ENCODE measurements around the gene GLRA3. TPM values are rescaled to one million over a fixed set of nuclear protein-coding genes. Genes with fewer than 3 reads are reported as not detected.

Gene GLRA3
- total RNA-seq, 1 donor from 2014 or later = not detected

DNA sequence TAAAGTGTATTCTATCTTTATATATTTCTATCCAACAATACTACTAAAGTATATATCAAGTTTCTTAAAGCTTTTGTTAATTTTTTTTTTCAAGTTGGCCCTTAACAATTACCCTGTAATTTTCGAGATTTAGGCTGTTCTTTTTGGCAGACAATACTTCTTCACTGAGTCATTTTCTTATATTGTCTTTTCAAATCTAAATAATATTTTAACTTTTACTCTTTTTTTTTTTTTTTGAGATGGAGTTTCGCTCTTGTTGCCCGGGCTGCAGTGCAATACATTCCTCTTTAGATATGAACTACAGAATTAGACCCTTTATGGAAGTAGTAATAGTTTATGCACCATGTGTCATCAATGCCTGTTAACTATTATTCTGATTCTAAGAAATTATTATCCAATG lies 120.7 kb downstream of the GLRA3 start:
- Histone ChIP-seq H3K4me1 (no peaks in the 10 kb centered on the region), H3K4me3 (no peak overlapping the region), H3K27me3 (ENCODE audit: low read depth) (no peaks in the 10 kb centered on the region), H3K9me3 (replicated peaks) (no peaks in the 10 kb centered on the region), H3K36me3 (no peaks in the 10 kb centered on the region), H3K27ac (replicated peaks) (no peak overlapping the region)
- TF ChIP-seq, protein P1, sequence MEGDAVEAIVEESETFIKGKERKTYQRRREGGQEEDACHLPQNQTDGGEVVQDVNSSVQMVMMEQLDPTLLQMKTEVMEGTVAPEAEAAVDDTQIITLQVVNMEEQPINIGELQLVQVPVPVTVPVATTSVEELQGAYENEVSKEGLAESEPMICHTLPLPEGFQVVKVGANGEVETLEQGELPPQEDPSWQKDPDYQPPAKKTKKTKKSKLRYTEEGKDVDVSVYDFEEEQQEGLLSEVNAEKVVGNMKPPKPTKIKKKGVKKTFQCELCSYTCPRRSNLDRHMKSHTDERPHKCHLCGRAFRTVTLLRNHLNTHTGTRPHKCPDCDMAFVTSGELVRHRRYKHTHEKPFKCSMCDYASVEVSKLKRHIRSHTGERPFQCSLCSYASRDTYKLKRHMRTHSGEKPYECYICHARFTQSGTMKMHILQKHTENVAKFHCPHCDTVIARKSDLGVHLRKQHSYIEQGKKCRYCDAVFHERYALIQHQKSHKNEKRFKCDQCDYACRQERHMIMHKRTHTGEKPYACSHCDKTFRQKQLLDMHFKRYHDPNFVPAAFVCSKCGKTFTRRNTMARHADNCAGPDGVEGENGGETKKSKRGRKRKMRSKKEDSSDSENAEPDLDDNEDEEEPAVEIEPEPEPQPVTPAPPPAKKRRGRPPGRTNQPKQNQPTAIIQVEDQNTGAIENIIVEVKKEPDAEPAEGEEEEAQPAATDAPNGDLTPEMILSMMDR (IDR thresholded peaks at IDR 0.05; ENCODE audit: borderline replicate concordance) = no peak
- intact Hi-C loops (cut with micrococcal nuclease) = no loop called here
- no peak for DNase-seq

DNA sequence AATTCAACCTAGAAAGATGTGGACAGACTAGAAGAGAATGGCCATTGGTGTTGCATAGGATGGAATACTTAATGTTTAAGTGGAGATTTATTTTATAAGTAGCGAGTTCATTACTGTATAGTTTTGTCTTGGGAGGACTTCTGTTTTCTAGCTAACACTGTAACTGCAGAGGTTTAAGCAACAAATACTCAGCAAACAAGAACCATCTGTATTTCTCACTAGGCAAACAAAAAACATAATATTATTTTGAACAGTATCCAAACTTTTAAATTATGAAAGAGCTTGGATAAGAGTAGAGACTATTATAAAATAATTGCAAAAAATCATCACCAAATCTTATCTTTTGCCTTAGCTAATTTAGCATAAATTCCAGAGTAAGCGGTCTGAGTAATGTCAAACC lies 121.1 kb downstream of the GLRA3 start:
- Histone ChIP-seq H3K27ac (replicated peaks) (no peak overlapping the region), H3K27me3 (ENCODE audit: low read depth) (no peaks in the 10 kb centered on the region), H3K36me3 (no peaks in the 10 kb centered on the region), H3K4me1 (no peaks in the 10 kb centered on the region), H3K9me3 (replicated peaks) (no peaks in the 10 kb centered on the region), H3K4me3 (no peak overlapping the region)
- DNase-seq = no peak
- intact Hi-C loops (cut with micrococcal nuclease) = no loop called here
- TF ChIP-seq, protein P1 (IDR thresholded peaks at IDR 0.05; ENCODE audit: borderline replicate concordance) = no peak

DNA sequence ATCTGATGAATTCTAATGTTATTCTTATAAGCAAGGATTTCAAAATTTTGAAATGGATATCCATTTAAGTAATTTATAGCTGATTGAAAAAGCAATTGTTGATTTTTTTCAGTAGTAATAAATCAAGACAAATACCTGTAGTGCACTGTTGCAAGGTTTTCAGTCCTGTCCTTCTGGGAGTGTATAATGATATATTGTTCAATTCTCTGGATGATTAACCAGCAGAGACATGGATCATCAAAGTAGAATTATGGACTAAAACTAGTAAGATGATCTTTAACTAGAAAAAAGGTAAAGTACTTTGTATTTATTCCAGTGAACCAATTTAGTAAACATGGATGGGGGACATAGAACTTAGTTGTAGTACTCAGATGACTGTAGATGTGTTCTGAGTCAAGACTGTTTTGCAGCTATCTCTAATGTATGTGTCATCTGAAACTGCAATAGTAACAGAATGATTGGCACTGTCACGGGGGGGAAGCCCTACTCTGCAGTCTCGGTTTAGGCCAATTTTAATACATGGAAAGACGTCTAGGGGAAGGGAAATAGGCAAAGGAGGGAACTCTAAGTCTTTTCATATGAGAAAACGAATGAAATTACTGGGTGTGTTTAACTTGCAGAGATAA lies 121.9 kb downstream of the GLRA3 start:
- Histone ChIP-seq H3K27me3 (ENCODE audit: low read depth) (no peaks in the 10 kb centered on the region), H3K36me3 (no peaks in the 10 kb centered on the region), H3K27ac (replicated peaks) (no peak overlapping the region), H3K9me3 (replicated peaks) (no peaks in the 10 kb centered on the region), H3K4me3 (no peak overlapping the region), H3K4me1 (no peaks in the 10 kb centered on the region)
- TF ChIP-seq, protein P1 (IDR thresholded peaks at IDR 0.05; ENCODE audit: borderline replicate concordance) = no peak
- intact Hi-C loops (cut with micrococcal nuclease) = no loop called here
- DNase-seq = no peak

DNA sequence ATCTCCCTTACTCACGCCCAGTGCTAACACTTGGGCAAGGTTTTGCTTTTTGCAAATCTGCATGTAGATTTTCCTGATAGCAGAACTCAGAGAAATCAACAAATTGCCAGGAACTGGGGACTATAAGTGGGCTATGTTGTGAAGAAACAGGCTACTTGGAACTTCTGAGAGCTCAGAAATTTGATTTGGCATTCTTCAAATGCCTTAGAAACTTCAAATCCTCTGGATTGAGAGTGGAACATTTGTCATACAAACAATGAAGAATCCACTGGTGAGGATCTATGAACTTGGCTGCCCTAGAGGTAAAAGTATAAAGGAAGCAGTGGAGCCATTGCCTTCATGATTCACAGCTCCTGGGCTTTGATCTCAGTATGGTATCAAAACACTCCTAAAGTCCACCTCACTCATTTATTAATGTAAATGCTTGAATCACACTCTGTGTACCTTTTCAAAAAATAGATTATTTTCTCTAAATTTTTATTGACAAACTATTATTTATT lies 126.0 kb downstream of the GLRA3 start:
- H3K4me1 ChIP-seq = no peaks in the 10 kb centered on the region
- TF ChIP-seq, protein P1 (IDR thresholded peaks at IDR 0.05; ENCODE audit: borderline replicate concordance) = no peak
- H3K4me3 ChIP-seq = no peak overlapping the region
- H3K36me3 ChIP-seq = no peaks in the 10 kb centered on the region
- no peaks in the 10 kb centered on the region for H3K9me3 ChIP-seq (replicated peaks)
- intact Hi-C loops (cut with micrococcal nuclease) = no loop called here
- no peaks in the 10 kb centered on the region for H3K27me3 ChIP-seq (ENCODE audit: low read depth)
- no peak overlapping the region for H3K27ac ChIP-seq (replicated peaks)
- DNase-seq = no peak

DNA sequence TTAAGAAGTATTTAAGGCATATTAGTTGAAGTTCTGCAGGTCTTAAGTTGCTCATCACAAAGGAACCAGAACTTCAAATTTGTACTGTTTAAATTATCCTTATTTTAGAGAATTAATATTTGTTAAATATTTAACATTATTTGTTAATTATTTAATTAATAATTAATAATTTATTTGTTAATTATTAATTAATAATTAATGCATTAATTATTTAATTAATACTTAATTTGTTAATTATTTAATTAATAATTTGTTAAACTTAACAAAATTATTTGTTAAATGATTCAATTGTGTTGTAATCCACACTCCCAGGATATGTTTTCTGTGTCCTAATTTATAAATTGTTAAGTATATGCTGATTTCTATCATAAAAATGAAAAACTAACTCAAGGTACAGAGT lies 129.4 kb downstream of the GLRA3 start:
- no peaks in the 10 kb centered on the region for H3K9me3 ChIP-seq (replicated peaks)
- DNase-seq = no peak
- TF ChIP-seq, protein P1 (IDR thresholded peaks at IDR 0.05; ENCODE audit: borderline replicate concordance) = no peak
- H3K36me3 ChIP-seq = no peaks in the 10 kb centered on the region
- intact Hi-C loops (cut with micrococcal nuclease) = no loop called here
- H3K27me3 ChIP-seq (ENCODE audit: low read depth) = no peaks in the 10 kb centered on the region
- H3K27ac ChIP-seq (replicated peaks) = no peak overlapping the region
- no peaks in the 10 kb centered on the region for H3K4me1 ChIP-seq
- H3K4me3 ChIP-seq = no peak overlapping the region
